HG03103 (cell line): Measurements from ENCODE around the gene EBI3.
"Not testable (repeated sequence)": the region's sequence is repeated elsewhere in the genome, so short reads cannot be mapped to it uniquely, and the experiment has no call there.

Experiments
- ATAC-seq: cut with Tn5 transposase; IDR thresholded peaks from one replicate; pipeline ENCODE4 v1.9.1; 2021; ENCODE audit warnings: low read depth; ENCODE audit not compliant: unreplicated experiment

The EBI3 gene

GRCh38 chr19:4233282-4233853 is 4.0 kb downstream of the EBI3 start:
- no peak for ATAC-seq

GRCh38 chr19:4234142-4234861 is 5.0 kb downstream of the EBI3 start:
- no peak for ATAC-seq

- ATAC-seq: no peak
Measured at GRCh38 chr19:4234862-4235201, 5.5 kb downstream of the EBI3 start.

- not testable (repeated sequence) for ATAC-seq
Measured at GRCh38 chr19:4237510-4237909, 8.2 kb downstream of the EBI3 start.

- ATAC-seq: no peak
Measured at GRCh38 chr19:4238831-4239230, 9.5 kb downstream of the EBI3 start.

GRCh38 chr19:4241824-4242430 is 12.6 kb downstream of the EBI3 start:
- ATAC-seq: no peak

GRCh38 chr19:4245938-4246337 is 16.6 kb downstream of the EBI3 start:
- not testable (repeated sequence) for ATAC-seq

- peak; percentile 78 for ATAC-seq
Measured at GRCh38 chr19:4246767-4247593, 17.7 kb downstream of the EBI3 start, which contains the start of gene YJU2. TSS of gene YJU2 (plus strand) at chr19:4247080. CDS start at chr19:4247147, 67 bp downstream.

- ATAC-seq: no peak
Measured at GRCh38 chr19:4256563-4256962, 27.2 kb downstream of the EBI3 start.

- no peak for ATAC-seq
Measured at GRCh38 chr19:4257025-4257424, 27.7 kb downstream of the EBI3 start.

- ATAC-seq: no peak
Measured at GRCh38 chr19:4258181-4258580, 28.9 kb downstream of the EBI3 start.

- ATAC-seq: no peak
Measured at GRCh38 chr19:4260613-4261191, 31.4 kb downstream of the EBI3 start.

GRCh38 chr19:4264812-4265211 is 35.5 kb downstream of the EBI3 start:
- no peak for ATAC-seq

- no peak for ATAC-seq
Measured at GRCh38 chr19:4266253-4267000, 37.1 kb downstream of the EBI3 start.

GRCh38 chr19:4267101-4267900 is 38.0 kb downstream of the EBI3 start:
- no peak for ATAC-seq

GRCh38 chr19:4267901-4268815 is 38.8 kb downstream of the EBI3 start:
- ATAC-seq: no peak

- no peak for ATAC-seq
Measured at GRCh38 chr19:4268816-4269430, 39.6 kb downstream of the EBI3 start.

- ATAC-seq: no peak
Measured at GRCh38 chr19:4272894-4273293, 43.6 kb downstream of the EBI3 start.
